LHCN-M2 (cell line): ENCODE measurements around the gene KCNJ14. TPM values are rescaled to one million over a fixed set of nuclear protein-coding genes. Genes with fewer than 3 reads are reported as not detected.

Experiments
- DNase-seq: peaks from one replicate; pipeline ENCODE4 v3.0.0-alpha.2; 2012; ENCODE audit warnings: low read depth
- total RNA-seq: library from RNA; depleted of rRNA; stranded (reverse); fragments of >200 nt; gene quantifications from 2 replicates; pipeline ENCODE4 v1.2.3, GENCODE V29; 2014

KCNJ14 gene
- total RNA-seq, 1 experiment from 2014 or later, result 0.52 TPM

DNA sequence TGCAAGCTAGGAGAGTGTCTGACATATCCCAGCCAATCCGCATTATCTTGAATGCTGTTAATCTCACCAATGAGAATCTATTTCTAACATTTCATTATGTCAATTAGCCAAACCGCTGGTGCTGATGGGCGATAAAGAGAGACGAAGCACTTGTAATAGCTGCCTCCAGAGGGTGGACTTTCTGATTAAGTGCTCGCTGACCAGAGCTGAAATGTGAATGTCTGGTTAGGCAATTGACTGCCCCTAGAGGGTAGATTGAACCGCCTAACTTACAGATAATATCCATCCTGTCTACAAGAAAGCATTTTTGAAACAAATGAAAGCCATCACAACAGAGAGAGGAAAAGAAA lies 10.1 kb upstream of the KCNJ14 start:
- peak; percentile 91 for DNase-seq

DNA sequence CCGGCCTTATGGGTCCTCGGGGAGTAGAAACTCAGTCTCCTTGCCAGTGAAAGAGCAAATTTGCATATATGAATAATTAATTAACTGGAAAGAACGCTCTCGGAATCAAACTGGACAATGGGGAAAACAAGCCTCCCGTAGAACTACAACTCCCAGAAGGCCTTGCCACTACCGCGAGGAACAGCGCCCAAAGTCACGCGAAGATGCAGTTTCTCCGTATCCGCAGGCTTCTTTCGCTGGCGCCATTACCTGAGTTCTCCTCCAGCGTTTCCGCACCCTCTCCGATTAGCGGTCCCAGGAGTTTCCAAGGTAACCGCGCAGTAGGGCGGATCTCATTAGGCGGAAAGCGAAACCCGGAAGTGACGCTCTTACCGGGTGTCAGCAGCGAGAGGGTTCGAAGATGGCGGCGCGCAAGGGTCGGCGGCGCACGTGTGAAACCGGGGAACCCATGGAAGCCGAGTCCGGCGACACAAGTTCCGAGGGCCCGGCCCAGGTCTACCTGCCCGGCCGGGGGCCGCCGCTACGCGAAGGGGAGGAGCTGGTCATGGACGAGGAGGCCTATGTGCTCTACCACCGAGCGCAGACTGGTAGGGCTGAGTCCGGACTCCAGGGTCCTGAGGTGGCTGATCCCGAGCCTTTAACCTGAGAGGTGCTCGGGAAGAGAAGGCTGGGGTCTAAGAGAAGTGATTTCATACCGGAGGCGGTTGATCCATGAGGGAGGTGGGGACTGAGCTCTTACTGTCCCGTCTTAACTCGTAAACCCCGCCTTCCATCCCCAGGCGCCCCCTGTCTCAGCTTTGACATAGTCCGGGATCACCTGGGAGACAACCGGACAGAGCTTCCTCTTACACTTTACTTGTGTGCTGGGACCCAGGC lies 9.5 kb upstream of the KCNJ14 start, which contains the start of gene GRWD1:
GRWD1 (plus strand) TSS at position 378 of the 876 bp plus-strand sequence; CDS start at position 401, 23 bp downstream.
- DNase-seq, result peak; percentile 95

DNA sequence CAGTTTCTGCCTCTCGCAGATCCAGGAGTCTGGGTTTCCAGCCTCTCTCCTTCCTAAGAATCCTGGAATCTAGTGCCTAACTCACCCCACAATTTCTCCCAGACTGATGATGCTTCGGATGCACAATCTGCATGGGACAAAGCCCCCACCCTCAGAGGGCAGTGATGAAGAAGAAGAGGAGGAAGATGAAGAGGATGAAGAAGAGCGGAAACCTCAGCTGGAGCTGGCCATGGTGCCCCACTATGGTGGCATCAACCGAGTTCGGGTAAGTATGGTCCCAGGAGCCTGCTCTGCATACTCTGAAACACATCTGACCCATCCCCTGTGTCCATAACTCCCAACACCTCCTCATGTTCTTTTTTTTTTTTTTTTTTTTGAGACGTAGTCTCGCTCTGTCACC lies 8.8 kb upstream of the KCNJ14 start:
- no peak for DNase-seq

DNA sequence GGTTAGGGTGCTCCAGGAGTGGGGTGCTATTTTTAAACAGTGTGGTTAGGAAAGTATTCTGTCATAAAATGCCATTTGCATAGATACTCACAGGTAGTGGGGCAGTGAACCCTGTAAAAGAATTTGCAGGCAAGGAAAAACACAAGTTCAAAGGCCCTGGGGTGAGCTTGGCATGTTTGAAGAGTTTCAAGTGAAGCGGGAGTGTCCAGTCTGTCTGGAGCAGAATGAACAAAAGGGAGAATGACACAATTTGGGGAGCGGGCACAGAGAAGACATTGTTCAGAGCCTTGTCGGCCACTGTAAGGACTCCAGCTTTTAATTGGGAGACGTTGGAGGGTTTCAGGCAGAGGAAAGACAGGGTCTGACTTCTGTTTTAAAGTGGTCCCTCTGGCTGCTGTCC lies 6.8 kb upstream of the KCNJ14 start:
- no peak for DNase-seq

DNA sequence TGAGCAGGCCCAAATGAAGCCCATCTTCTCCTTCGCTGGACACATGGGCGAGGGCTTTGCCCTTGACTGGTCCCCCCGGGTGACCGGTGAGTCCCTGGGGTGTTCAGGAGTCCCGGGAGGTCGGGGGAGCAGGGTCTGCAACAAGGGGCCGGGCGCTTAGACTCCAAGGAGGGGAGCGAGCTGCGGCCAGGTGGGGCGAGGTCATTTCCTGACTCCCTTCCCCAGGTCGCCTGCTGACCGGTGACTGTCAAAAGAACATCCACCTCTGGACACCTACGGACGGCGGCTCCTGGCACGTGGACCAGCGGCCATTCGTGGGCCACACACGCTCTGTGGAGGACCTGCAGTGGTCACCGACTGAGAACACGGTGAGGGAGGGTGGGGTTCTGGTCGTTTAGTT lies 4.9 kb upstream of the KCNJ14 start:
- DNase-seq, result no peak

DNA sequence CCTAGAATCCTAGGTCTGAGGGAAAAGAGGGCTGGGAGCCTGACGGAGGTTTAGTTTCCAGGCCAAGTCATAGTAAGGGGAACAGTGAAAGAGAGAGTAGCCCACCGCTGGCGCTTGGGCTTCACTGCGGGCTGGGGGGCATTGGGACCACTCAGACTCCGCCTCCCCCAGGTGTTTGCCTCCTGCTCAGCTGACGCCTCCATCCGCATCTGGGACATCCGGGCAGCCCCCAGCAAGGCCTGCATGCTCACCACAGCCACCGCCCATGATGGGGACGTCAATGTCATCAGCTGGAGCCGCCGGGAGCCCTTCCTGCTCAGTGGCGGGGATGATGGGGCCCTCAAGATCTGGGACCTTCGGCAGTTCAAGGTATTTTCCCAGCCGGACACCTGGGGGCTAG lies 4.5 kb upstream of the KCNJ14 start:
- no peak for DNase-seq

DNA sequence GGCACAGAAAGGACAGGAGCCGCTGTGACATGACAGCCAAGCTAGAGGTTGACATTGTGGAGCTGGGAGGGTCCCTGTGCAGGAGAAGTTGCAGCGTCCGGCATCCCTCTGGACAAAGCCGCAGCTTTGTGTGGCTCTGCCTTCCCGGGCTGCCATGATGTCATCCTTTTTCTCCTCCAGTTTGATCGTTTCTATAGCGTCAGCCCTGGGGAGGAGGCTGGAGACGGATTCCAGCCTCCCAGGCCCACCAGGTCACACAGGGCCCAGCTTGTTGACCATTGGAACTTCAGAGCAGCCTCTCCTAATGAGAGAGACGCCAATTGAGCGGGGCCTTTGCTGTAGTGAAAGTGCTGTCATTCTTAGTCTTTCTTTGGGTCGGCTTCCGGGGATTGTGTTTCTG lies 3.8 kb upstream of the KCNJ14 start:
- DNase-seq, result no peak

DNA sequence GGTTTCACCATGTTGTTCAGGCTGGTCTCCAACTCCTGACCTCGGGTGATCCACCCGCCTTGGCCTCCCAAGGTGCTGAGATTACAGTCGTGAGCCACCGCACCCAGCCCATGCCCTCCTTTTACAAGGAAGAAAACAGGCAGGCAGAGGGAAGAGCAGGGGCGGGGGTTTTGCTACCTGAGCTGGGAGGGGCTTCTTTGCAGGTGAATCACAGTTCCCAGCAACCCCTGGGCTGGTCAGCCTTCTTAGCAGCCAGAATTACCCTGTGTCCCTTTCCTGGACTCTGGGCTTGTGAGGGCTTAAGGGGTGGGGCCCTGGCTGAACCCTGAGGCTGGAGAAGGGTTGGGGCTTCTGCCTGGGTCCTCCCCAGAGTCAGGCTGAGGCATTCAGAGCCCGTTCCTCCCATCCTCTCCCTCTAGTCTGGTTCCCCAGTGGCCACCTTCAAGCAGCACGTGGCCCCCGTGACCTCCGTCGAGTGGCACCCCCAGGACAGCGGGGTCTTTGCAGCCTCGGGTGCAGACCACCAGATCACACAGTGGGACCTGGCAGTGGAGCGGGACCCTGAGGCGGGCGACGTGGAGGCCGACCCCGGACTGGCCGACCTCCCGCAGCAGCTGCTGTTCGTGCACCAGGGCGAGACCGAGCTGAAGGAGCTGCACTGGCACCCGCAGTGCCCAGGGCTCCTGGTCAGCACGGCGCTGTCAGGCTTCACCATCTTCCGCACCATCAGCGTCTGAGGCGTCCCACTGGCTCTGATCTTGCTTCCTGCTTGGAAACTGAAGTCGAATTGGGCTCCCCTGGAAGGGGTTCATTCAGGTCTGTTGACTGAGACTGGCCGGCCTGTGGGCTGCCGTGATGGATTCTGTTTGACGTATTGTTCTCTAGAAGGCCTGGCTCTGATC lies 2.8 kb upstream of the KCNJ14 start:
- DNase-seq, result no peak

DNA sequence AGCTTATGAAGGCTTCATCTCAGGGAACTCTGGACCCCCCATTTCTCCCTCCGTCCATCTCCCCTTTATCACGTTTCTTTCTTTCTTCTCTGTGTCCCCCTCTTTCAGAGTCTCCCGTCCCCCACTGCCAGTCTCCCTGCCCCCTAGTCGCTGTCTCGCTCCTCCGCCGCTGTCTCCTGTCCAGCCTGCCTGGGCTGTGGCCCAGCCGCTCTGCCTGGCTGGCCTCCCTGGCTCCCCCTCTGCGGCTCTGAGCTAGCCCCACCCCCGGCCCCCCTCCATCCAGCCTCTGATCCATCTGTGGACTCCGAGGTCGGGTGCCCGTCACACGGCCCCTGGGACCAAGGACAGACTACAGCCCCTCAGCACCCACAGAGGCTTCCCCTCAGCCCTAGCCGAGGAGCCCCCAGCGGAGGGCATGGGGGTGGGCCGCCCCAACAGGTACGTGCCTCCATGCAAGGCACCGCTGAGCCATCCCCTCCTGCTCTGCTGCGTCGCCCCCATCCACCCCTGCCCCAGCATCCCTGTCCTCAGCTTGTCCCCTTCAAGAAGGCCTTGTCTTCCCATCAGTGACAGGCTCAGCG lies 1.1 kb upstream of the KCNJ14 start:
- no peak for DNase-seq

DNA sequence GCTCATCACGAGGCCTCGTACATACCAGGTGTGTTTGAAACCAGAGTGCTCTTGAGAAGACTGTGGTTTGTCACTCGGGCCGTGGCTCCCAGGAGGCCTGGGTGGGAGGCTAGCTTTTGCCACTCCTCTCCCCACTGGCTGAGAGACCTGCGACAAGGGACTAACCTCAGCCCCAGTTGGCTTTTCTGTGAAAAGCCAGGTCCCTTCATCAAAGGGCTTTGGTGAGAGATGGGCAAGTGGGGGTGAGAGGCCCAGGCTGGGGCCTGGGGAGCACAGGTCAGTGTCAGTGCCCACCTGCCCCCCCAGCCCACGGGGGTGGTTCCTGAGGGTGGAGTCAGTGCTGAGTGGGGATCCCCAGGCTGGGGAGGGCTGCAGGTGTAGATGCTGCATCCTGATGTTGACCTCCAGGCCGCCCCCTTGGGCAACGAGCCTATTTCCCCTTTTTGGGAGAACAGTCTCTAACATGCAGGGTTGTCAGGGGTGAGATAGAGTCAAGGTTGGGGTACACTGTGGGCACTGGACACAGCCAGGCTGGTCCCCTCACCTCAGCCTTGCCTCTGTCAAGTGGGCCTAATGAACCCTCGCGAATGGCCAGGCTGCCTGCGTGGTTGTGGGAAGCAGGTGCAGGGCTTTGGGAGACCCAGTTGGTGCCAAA lies 661 bp downstream of the KCNJ14 start:
- DNase-seq, result no peak

DNA sequence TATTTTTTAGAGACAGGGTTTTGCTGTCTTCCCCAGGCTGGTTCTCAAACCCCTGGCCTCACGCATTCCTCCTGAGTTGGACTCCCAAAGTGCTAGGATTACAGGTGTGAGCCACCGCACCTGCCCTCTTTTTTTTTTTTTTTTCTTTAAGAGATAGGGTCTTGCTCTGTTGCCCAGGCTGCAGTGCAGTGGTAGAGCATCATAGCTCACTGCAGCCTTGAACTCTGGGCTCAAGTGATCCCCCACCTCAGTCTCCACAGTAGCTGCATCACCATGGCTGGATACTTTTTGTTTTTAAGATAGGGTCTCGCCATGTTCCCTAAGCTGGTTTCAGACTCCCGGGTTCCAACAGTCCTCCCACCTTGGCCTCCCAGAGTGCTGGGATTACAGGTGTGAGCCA lies 1.5 kb downstream of the KCNJ14 start:
- DNase-seq, result no peak

DNA sequence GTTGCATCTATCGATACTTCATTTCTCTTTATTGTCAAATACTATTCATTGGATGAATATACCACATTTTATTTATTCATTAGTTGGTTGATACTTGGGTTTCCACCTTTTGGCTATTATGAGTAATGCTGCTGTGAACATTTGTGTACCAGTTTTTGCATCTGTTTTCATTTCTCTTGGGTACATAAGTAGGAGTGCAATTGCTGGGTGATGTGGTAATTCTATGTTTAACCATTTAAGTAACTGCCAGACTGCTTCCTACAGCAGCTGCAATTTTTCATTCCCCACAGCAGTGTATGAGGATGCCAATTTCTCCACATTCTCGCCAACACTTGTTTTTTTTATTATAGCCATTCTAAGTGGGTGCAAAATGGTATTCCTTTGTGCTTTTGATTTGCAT lies 2.6 kb downstream of the KCNJ14 start:
- DNase-seq, result peak; percentile 70

DNA sequence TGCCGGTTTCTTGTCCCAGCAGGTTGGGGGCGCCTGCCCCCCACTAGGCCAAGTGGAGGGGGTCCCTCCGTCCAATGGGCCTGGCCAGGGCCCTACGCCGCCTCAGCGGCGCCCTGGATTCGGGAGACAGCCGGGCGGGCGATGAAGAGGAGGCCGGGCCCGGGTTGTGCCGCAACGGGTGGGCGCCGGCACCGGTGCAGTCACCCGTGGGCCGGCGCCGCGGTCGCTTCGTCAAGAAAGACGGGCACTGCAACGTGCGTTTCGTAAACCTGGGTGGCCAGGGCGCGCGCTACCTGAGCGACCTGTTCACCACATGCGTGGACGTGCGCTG lies 6.2 kb downstream of the KCNJ14 start:
- no peak for DNase-seq

DNA sequence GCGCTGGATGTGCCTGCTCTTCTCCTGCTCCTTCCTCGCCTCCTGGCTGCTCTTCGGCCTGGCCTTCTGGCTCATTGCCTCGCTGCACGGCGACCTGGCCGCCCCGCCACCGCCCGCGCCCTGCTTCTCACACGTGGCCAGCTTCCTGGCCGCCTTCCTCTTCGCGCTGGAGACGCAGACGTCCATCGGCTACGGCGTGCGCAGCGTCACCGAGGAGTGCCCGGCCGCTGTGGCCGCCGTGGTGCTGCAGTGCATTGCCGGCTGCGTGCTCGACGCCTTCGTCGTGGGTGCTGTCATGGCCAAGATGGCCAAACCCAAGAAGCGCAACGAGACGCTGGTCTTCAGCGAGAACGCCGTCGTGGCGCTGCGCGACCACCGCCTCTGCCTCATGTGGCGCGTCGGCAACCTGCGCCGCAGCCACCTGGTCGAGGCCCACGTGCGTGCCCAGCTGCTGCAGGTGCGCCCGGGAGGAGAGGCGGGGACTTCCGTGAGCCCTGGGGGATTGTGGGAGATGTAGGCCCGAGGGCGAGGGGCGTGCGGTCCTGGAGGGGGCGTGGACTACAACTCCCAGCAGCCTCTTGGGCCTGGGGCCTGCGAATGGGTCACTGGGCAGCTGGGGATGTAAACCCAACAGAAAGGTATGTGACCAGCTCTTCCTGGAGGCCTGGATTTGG lies 6.7 kb downstream of the KCNJ14 start:
- DNase-seq, result no peak

DNA sequence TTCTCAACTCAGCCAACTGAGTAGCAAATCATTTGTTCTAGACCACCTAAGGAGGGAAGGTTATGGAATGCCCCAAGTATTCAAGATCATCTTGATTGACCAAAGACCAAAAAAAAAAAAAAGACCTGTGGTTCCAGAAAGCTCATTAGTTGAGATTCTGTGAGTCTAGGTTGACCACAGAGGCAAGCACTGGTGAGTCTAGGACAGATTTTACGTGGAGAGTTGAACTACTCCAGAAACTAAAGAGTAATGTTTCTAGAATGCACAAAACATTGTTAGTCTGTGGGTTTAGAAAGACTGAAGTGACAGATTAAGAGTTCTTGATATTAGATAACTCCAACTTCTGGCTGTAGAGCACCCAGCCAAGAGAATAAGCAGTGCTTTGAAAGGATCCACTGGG lies 9.8 kb downstream of the KCNJ14 start:
- DNase-seq, result no peak

DNA sequence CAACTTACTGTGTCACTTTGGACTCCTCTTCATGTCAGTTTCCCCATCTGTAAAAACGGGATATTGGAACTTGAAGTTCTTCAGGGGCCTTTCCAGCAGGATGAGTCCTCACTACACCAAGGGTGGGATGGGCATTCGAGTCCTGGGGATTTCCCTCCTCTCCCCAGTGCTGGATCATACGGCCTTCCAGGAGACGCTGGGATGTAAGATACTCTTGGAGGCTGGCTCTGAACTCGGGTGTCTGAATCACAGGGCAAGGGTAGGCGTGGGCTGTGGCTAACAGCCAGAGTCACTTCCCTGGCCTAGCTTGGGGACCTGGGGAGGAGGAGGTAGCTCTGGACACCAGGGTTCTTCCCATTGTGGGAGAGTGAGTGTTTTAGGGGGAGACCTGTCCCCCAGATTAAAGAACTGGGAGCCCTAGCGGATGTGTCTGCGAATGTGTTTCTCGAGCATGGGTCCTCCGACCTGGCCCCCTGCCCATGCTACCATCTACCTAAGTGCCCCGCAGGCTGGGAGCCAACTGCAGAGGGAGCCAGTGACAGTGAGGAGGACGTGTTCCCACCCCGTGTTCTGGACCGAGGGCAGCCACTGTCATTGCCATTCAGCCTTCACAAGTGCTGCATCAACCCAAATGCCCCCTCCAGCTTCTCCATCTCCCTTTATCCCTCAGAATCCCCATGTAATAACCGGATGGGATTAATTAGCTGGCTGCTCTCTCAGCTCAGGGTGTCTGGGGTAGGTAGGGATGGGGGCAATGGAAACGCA lies 11.4 kb downstream of the KCNJ14 start:
- DNase-seq, result no peak

DNA sequence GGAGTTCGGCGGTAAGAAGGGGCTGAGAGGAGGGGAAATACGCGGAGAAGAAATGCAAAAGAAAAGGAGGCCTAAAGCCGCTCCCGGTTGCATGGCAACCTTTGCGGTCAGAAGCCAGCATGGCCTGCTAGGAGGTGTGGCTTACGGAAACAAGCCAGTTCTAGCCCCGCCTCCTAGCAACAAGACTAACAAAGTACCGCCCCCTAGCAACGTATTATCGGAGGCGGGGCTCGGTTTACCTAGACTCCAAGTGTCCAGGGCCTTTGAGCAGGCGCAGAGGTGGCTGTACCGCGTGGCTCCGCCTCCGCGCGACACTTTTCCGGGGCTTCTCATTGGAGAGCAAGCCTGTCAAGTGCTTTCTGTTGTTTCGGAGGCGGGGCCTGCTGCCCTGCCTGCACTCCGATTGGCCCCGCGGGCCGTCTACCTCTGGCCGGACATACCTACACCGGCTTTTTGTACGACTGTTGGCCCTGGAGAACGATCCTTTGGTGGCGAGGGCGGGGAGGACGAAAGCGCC lies 13.5 kb downstream of the KCNJ14 start:
- peak; percentile 100 for DNase-seq

DNA sequence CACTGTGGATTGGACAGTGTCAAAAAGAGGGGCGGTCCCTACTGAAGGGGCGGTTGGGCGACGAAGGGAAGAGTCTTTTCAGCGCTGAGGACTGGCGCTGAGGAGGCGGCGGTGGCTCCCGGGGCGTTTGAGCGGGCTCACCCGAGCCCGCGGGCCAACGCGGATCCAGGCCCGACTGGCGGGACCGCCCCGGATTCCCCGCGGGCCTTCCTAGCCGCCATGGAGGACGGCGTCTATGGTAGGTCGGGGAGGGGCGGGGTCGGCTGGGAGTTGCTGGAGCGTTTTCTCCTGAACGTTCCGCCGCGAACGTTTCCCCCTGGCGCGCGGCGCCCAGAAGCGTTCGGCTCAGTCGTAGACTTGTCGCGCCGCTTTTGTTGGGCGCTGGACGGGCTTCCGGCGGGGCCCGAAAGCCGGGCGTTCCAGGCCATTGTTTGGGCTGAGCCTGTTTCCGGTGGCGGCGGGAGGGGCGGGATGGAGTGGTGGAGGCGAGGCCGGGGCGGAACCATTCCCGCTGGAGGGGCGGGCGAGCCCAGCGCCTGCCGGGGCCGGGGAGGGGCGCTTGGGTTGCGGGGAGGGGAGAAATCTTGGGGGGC lies 14.0 kb downstream of the KCNJ14 start, which contains the start of gene CYTH2:
CYTH2 (plus strand) TSS at position 81 of the 593 bp plus-strand sequence; CDS start at position 220, 139 bp downstream.
- peak; percentile 79 for DNase-seq

DNA sequence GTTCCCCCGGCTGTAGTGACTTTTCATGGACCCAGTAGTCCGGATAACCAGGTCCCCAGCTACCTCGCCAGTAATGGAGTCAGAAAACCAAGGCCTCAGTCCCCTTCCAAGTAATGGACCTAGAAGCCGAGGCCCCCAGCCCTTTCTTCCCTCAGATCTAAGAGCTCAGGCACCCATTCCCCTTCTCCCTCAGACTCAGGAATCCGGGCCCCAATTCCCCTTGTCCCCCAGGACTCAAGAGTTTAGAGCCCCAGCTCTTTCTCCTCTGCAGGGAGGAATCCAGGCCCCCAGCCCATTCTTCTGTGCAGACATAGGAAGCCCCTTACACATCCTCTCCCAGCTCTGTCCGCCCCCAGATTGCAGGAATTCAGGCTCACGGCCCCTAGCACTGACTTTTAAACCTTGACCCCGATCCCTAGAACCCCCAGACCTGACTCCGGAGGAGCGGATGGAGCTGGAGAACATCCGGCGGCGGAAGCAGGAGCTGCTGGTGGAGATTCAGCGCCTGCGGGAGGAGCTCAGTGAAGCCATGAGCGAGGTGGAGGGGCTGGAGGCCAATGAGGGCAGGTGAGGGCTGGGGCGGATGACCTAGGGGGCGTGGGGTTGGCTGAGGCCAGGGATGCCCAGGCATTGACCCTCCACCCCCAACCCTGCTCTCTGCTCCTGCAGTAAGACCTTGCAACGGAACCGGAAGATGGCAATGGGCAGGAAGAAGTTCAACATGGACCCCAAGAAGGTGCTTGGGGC lies 14.7 kb downstream of the KCNJ14 start:
- DNase-seq, result no peak
